K562 (cell line): ENCODE data around the gene HIPK2.
A peak's percentile ranks its signal among the peaks of the same experiment; 100 is the strongest.

ENCODE experiments used
- DDX20 ChIP-seq: fragments of 450-650 bp; IDR thresholded peaks from 2 replicates; pipeline ENCODE4 v1.6.1; 2016; ENCODE audit warnings: missing genetic modification characterization, low read depth, mild to moderate bottlenecking, missing compliant biosample characterization, moderate library complexity
- FOSL1 ChIP-seq: fragments of 200-800 bp; sonication (Bioruptor generic); conservative IDR thresholded peaks from 2 replicates; pipeline ENCODE4 v1.6.1; 2016; ENCODE audit warnings: missing genetic modification characterization, missing compliant biosample characterization
- HCFC1 ChIP-seq: IDR thresholded peaks from 2 replicates; pipeline ENCODE4 v1.6.1; 2012; ENCODE audit warnings: low read depth, low read length, improper control_type of control experiment
- MAFF ChIP-seq: IDR thresholded peaks from 2 replicates; pipeline ENCODE4 v1.6.1; 2012; ENCODE audit warnings: low read length, improper control_type of control experiment
- PYGO2 ChIP-seq: fragments of 450-650 bp; IDR thresholded peaks from 2 replicates; pipeline ENCODE4 v1.6.1; 2016; ENCODE audit warnings: mild to moderate bottlenecking, missing genetic modification characterization, moderate library complexity, missing compliant biosample characterization
- RREB1 ChIP-seq: fragments of 250-450 bp; sonication (Bioruptor Pico); IDR thresholded peaks from 2 replicates; pipeline ENCODE4 v1.4.0; 2020
- SRSF9 ChIP-seq: fragments of 200-400 bp; formaldehyde crosslinking; IDR thresholded peaks from 2 replicates; pipeline ENCODE4 v1.6.1; 2017; ENCODE audit warnings: low read depth, low read length, borderline replicate concordance
- TRIM28 ChIP-seq: fragments of 450-650 bp; IDR thresholded peaks from 2 replicates; pipeline ENCODE4 v1.6.1; 2017
- TF ChIP-seq, protein P1 (sequence below): sonication (generic); formaldehyde crosslinking; IDR thresholded peaks from 2 replicates; pipeline ENCODE4 v1.8.1; 2022; ENCODE audit warnings: missing genetic modification reagents
- TF ChIP-seq, protein P2 (sequence below): fragments of 150-350 bp; IDR thresholded peaks from 2 replicates; pipeline ENCODE4 v1.6.1; 2014; ENCODE audit warnings: low read depth, mild to moderate bottlenecking, low read length, borderline replicate concordance

DNA sequence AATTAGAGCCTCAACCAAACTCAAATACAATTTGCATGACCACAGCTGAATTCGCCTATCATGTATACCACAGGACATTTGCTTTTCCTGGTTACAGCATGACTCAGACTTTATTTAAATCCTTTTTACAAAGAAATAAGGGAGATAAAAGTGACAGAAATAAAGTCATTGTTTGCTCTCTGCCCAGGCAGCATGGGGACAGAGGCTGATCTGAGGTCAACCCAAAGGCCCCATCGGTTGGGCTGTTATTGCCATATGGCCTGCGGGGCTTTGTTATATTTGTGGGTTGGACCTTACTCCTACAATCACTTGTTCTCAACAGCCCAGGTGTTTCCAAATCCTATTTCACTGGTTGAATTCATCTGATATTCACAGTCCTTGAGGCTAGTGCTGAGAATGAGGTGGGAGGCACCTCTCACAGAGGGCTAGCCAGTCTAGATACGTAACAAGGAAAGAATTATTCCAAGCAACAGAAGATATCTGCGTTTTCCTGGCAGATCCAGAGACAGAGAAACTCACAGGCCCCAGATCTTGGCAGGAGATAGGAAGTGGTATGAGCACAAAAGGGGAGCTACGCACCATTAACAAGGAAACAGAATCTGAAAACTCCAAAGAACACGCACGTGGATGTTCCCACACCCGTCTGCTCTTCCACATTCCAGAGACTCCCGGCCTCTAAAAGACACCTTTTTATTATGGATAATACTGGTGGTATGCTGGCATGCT, 117.3 kb downstream of the HIPK2 start:
- TF ChIP-seq, protein P1, sequence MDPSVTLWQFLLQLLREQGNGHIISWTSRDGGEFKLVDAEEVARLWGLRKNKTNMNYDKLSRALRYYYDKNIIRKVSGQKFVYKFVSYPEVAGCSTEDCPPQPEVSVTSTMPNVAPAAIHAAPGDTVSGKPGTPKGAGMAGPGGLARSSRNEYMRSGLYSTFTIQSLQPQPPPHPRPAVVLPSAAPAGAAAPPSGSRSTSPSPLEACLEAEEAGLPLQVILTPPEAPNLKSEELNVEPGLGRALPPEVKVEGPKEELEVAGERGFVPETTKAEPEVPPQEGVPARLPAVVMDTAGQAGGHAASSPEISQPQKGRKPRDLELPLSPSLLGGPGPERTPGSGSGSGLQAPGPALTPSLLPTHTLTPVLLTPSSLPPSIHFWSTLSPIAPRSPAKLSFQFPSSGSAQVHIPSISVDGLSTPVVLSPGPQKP (CRISPR knock-in tag): no peak
- TF ChIP-seq TRIM28 (no peak), MAFF (peak; percentile 55; the same call in 1 of the 2 replicates), HCFC1 (no peak), RREB1 (CRISPR knock-in tag) (no peak), DDX20 (no peak), PYGO2 (tag) (no peak), SRSF9 (no peak), FOSL1 (peak; percentile 75)
- TF ChIP-seq, protein P2, sequence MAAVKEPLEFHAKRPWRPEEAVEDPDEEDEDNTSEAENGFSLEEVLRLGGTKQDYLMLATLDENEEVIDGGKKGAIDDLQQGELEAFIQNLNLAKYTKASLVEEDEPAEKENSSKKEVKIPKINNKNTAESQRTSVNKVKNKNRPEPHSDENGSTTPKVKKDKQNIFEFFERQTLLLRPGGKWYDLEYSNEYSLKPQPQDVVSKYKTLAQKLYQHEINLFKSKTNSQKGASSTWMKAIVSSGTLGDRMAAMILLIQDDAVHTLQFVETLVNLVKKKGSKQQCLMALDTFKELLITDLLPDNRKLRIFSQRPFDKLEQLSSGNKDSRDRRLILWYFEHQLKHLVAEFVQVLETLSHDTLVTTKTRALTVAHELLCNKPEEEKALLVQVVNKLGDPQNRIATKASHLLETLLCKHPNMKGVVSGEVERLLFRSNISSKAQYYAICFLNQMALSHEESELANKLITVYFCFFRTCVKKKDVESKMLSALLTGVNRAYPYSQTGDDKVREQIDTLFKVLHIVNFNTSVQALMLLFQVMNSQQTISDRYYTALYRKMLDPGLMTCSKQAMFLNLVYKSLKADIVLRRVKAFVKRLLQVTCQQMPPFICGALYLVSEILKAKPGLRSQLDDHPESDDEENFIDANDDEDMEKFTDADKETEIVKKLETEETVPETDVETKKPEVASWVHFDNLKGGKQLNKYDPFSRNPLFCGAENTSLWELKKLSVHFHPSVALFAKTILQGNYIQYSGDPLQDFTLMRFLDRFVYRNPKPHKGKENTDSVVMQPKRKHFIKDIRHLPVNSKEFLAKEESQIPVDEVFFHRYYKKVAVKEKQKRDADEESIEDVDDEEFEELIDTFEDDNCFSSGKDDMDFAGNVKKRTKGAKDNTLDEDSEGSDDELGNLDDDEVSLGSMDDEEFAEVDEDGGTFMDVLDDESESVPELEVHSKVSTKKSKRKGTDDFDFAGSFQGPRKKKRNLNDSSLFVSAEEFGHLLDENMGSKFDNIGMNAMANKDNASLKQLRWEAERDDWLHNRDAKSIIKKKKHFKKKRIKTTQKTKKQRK: no peak
